Suprapubic skin (tissue), 4 donors: ENCODE measurements around the gene AHNAK.

Experiments
- CTCF ChIP-seq, 2 donors: fragments of 200-600 bp in 1 of 2; fragments of 450-650 bp in 1 of 2; sonication (generic) in 1 of 2; IDR thresholded peaks; one replicate each; pipeline ENCODE4 v1.5.1; 2016 to 2019; ENCODE audit warnings: antibody characterized with exemption in 2 of 2, mild to moderate bottlenecking in 1 of 2, moderate library complexity in 1 of 2
- EP300 ChIP-seq: sonication (generic); formaldehyde crosslinking; IDR thresholded peaks from one replicate; pipeline ENCODE4 v1.6.1; 2017; ENCODE audit warnings: antibody characterized with exemption
- POLR2AphosphoS5 ChIP-seq, 3 donors: sonication (generic); formaldehyde crosslinking; IDR thresholded peaks; one replicate each; pipeline ENCODE4 v1.6.1; 2017; ENCODE audit warnings: antibody characterized with exemption in 3 of 3

GRCh38 chr11:62435846-62436660, 110.6 kb downstream of the AHNAK start:
- TF ChIP-seq CTCF (IDR thresholded peaks at IDR 0.05) (no peak), EP300 (no peak), POLR2AphosphoS5 (IDR thresholded peaks at IDR 0.05) (no peak)
